ENCODE results near the gene ACO2.

Gene ACO2

DNA sequence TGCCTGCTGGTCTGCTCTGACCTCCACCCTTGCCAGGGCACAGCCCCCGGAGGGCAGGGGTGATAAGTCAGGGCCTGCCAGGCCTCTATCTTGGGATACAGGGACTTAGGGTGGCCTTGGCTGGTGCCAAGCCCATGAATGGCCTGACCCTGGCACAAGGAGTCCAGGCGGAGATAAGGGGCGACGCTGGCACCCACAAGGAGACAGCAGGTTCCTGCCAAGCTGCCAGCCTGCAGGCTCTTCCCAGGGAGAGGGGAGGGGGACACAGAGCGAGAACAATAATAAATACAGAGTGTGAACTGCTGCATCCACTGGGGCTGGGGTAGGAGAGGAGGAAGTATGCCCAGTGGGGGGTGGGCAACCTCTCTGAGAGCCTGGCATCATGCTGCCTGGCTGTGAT, 92.9 kb downstream of the ACO2 start:
- H3K4me3 ChIP-seq (ENCODE audit: low read depth in 1 of 2, low read length in 1 of 2), result no peak overlapping the region
- H3K4me1 ChIP-seq (ENCODE audit: control insufficient read depth in 1 of 2, insufficient read depth in 1 of 2, low read depth in 1 of 2, low read length in 1 of 2), result no peaks in the 10 kb centered on the region
- no peaks in the 10 kb centered on the region for H3K9me3 ChIP-seq
- TF ChIP-seq, protein P1, sequence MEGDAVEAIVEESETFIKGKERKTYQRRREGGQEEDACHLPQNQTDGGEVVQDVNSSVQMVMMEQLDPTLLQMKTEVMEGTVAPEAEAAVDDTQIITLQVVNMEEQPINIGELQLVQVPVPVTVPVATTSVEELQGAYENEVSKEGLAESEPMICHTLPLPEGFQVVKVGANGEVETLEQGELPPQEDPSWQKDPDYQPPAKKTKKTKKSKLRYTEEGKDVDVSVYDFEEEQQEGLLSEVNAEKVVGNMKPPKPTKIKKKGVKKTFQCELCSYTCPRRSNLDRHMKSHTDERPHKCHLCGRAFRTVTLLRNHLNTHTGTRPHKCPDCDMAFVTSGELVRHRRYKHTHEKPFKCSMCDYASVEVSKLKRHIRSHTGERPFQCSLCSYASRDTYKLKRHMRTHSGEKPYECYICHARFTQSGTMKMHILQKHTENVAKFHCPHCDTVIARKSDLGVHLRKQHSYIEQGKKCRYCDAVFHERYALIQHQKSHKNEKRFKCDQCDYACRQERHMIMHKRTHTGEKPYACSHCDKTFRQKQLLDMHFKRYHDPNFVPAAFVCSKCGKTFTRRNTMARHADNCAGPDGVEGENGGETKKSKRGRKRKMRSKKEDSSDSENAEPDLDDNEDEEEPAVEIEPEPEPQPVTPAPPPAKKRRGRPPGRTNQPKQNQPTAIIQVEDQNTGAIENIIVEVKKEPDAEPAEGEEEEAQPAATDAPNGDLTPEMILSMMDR (IDR thresholded peaks at IDR 0.05), result no peak
- no peak overlapping the region for H3K27ac ChIP-seq
- H3K27me3 ChIP-seq, result peaks cover 65% of the 10 kb centered on the region
- H3K36me3 ChIP-seq, result no peaks in the 10 kb centered on the region

DNA sequence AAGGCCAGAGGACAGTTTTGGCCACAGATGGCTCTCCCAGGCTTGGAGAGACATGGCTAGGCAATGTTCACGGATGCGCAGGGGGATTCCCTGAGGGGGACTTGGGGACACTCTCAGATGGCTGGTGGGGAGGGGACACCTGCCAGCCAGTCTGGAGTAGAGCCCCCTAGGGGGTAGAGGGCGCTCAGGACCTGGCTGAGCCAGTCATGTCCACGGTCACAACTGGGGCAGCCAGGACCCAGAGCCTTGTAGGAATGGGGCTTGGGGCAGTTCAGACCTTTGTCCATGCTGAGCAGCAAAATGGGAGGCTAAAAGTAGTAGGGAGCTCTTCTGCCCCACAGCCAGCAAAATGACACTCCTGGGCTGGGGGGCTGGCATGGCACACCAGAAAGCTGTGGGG, 93.5 kb downstream of the ACO2 start:
- H3K27me3 ChIP-seq, result peaks cover 58% of the 10 kb centered on the region
- H3K27ac ChIP-seq, result no peak overlapping the region
- H3K4me3 ChIP-seq (ENCODE audit: low read depth in 1 of 2, low read length in 1 of 2), result no peak overlapping the region
- H3K4me1 ChIP-seq (ENCODE audit: control insufficient read depth in 1 of 2, insufficient read depth in 1 of 2, low read depth in 1 of 2, low read length in 1 of 2), result no peaks in the 10 kb centered on the region
- TF ChIP-seq, protein P1 (IDR thresholded peaks at IDR 0.05), result no peak
- no peaks in the 10 kb centered on the region for H3K36me3 ChIP-seq
- no peaks in the 10 kb centered on the region for H3K9me3 ChIP-seq

DNA sequence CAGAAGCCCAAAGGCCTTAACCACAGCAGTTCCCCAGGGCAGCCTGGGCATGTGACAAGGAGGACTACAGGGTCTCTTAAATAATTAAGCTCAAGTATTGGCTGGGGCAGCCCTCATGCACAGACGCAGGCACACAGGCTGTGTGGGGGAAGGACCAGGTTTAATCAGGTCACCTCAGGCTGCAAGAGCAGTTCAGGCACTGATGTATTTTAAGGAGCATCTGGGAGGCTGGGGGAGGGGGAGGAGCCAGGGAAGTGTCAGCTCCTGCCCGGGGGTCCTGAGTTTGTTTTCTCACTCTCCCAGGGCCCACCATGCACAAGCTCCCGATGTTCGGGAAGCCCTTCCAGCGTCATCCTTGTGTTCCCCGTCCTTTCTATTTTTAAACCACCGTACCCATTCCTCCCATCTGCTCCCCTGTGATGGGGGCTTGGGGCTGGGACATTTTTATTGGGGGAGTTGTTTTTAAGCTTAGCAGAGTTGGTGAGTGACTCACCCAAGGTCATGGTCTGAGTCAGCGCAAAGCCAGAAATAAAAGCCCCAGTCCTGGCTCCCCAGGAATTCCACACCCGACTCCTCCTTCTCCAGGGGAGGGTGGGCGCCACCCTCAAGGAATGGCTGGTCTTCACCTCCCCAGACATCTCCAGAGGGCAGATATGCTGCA, 94.3 kb downstream of the ACO2 start:
- Histone ChIP-seq H3K9me3 (no peaks in the 10 kb centered on the region), H3K27ac (no peak overlapping the region), H3K4me1 (ENCODE audit: control insufficient read depth in 1 of 2, insufficient read depth in 1 of 2, low read depth in 1 of 2, low read length in 1 of 2) (no peaks in the 10 kb centered on the region), H3K27me3 (peaks cover 51% of the 10 kb centered on the region), H3K36me3 (no peaks in the 10 kb centered on the region), H3K4me3 (ENCODE audit: low read depth in 1 of 2, low read length in 1 of 2) (no peak overlapping the region)
- TF ChIP-seq, protein P1 (IDR thresholded peaks at IDR 0.05), result no peak

DNA sequence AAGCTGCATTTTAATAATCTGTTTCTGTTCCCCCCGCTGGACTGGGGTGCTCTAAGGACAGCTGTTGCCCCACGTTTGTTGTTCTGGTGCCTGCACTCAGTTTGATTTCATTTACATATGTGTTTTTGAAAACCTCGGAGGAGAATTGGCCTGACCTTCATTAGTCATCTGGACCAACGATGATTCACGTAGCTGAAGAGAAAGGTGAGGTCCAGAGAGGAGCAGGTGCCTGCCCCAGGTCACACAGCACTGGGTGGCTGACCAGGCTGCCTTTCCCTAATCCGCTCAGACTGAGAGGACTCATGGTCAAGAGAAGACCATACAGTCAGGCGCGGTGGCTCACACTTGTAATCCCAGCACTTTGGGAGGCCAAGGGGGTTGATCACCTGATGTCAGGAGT, 95.6 kb downstream of the ACO2 start:
- Histone ChIP-seq H3K36me3 (no peaks in the 10 kb centered on the region), H3K27me3 (peaks cover 39% of the 10 kb centered on the region), H3K9me3 (no peaks in the 10 kb centered on the region), H3K4me1 (ENCODE audit: control insufficient read depth in 1 of 2, insufficient read depth in 1 of 2, low read depth in 1 of 2, low read length in 1 of 2) (no peaks in the 10 kb centered on the region), H3K4me3 (ENCODE audit: low read depth in 1 of 2, low read length in 1 of 2) (no peak overlapping the region), H3K27ac (no peak overlapping the region)
- TF ChIP-seq, protein P1 (IDR thresholded peaks at IDR 0.05), result no peak

DNA sequence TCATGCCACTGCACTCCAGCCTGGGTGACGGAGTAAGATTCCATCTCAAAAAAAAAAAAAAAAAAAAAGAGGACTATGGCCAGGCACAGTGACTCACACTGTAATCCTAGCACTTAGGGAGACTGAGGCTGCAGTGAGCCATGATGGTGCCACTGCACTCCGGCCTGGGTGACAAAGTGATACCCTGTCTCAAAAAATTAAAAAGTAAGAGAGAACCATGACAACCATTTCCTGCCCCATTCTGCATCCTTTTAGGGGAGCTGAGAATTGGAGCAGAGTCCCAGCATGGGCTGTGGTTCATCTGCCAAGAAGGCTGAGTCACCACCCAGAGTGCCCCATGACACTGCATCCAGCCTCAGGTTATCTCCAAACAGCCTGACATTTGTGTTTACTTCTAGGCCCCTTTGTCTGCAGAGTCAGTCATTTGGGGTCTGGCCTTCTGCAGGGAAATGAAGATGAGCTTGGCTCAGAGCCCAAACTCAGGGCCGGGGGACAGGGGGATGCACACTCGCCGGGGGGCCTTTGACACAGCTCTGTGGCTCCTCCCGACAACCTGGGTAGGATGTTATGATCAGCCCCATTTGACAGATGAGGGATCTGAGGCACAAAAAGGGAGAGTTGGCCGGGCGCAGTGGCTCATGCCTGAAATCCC, 96.6 kb downstream of the ACO2 start:
- Histone ChIP-seq H3K4me3 (ENCODE audit: low read depth in 1 of 2, low read length in 1 of 2) (no peak overlapping the region), H3K36me3 (no peaks in the 10 kb centered on the region), H3K9me3 (no peaks in the 10 kb centered on the region), H3K27ac (no peak overlapping the region), H3K27me3 (peaks cover 29% of the 10 kb centered on the region), H3K4me1 (ENCODE audit: control insufficient read depth in 1 of 2, insufficient read depth in 1 of 2, low read depth in 1 of 2, low read length in 1 of 2) (no peaks in the 10 kb centered on the region)
- TF ChIP-seq, protein P1 (IDR thresholded peaks at IDR 0.05), result no peak

Data from neutrophil (primary cell).